Nephron (organoid): ENCODE measurements around the gene GNG8.

ENCODE experiments used
- H3K27ac Mint-ChIP-seq, 3 experiments: 2 replicates each; pipeline ENCODE4 v1.8.0; 2020; ENCODE audit warnings: mixed read lengths in 3 of 3, mild to moderate bottlenecking in 2 of 3, moderate library complexity in 1 of 3
- H3K27me3 Mint-ChIP-seq: 2 replicates; pipeline ENCODE4 v1.8.0; 2021; ENCODE audit warnings: low read depth, mild to moderate bottlenecking, moderate library complexity, mixed read lengths
- H3K36me3 Mint-ChIP-seq: 2 replicates; pipeline ENCODE4 v1.8.0; 2020; ENCODE audit warnings: low read depth, mixed read lengths
- H3K4me1 Mint-ChIP-seq: 2 replicates; pipeline ENCODE4 v1.8.0; 2020; ENCODE audit warnings: mixed read lengths
- H3K4me3 Mint-ChIP-seq, 3 experiments: 2 replicates each; pipeline ENCODE4 v1.8.0; 2020; ENCODE audit warnings: mild to moderate bottlenecking in 3 of 3, mixed read lengths in 3 of 3, moderate library complexity in 2 of 3
- H3K9me3 Mint-ChIP-seq: 2 replicates; pipeline ENCODE4 v1.8.0; 2020; ENCODE audit warnings: mixed read lengths
- CTCF ChIP-seq, 3 experiments: fragments of 200-600 bp; sonication (generic); IDR thresholded peaks; one replicate each; pipeline ENCODE4 v1.5.0; 2021; ENCODE audit warnings: antibody characterized with exemption in 3 of 3; ENCODE audit not compliant: unreplicated experiment in 3 of 3

Gene GNG8

GRCh38 chr19:46609511-46610412, 26.2 kb downstream of the GNG8 start:
- peak overlapping the region in 2 of 3 experiments; percentile 1 to 62 for H3K27ac Mint-ChIP-seq
- H3K27me3 Mint-ChIP-seq: no peaks in the 10 kb centered on the region
- peaks cover 12% of the 10 kb centered on the region for H3K4me1 Mint-ChIP-seq
- H3K36me3 Mint-ChIP-seq: peaks cover 32% of the 10 kb centered on the region
- no peaks in the 10 kb centered on the region for H3K9me3 Mint-ChIP-seq
- TF ChIP-seq CTCF (IDR thresholded peaks at IDR 0.05; ENCODE audit: unreplicated experiment in 3 of 3): no peak
- no peak overlapping the region for H3K4me3 Mint-ChIP-seq

DNA sequence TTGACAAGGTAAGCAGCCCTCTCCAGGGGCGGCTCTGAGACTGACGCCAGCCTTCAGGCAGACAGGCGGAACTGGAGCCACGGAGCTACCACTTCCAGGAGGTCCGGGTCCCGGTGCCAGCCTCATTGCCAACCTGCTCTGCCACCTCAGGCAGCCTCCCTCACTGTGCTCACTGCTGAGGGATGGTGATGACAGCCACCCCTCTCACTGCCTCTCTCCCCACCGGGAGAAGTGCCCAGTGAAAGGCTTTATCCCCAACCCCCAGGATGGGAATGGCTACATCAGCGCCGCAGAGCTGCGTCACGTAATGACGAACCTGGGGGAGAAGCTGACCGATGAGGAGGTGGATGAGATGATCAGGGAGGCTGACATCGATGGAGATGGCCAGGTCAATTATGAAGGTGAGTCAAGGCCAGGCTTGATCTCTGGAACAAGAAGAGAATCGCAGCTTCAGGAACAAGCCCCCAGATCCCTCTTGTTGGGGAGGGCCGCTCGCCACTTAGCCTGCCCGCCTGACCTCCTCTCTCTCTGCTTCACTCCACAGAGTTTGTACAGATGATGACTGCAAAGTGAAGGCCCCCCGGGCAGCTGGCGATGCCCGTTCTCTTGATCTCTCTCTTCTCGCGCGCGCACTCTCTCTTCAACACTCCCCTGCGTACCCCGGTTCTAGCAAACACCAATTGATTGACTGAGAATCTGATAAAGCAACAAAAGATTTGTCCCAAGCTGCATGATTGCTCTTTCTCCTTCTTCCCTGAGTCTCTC, 27.2 kb downstream of the GNG8 start:
- Mint-ChIP-seq H3K27me3 (no peaks in the 10 kb centered on the region), H3K36me3 (peaks cover 32% of the 10 kb centered on the region), H3K9me3 (no peaks in the 10 kb centered on the region), H3K4me1 (peaks cover 7% of the 10 kb centered on the region), H3K4me3 (no peak overlapping the region), H3K27ac (peak overlapping the region in 2 of 3 experiments; percentile 1 to 19)
- no peak for TF ChIP-seq CTCF (IDR thresholded peaks at IDR 0.05; ENCODE audit: unreplicated experiment in 3 of 3)

- Mint-ChIP-seq H3K4me1 (peaks cover 12% of the 10 kb centered on the region), H3K27me3 (no peaks in the 10 kb centered on the region), H3K9me3 (no peaks in the 10 kb centered on the region), H3K36me3 (peaks cover 32% of the 10 kb centered on the region), H3K4me3 (no peak overlapping the region), H3K27ac (no peak overlapping the region)
- TF ChIP-seq CTCF (IDR thresholded peaks at IDR 0.05; ENCODE audit: unreplicated experiment in 3 of 3): no peak
Observed at GRCh38 chr19:46608178-46608577, 27.8 kb downstream of the GNG8 start.

- Mint-ChIP-seq H3K4me3 (no peak overlapping the region), H3K27me3 (no peaks in the 10 kb centered on the region), H3K36me3 (peaks cover 32% of the 10 kb centered on the region), H3K27ac (no peak overlapping the region), H3K9me3 (no peaks in the 10 kb centered on the region), H3K4me1 (peaks cover 20% of the 10 kb centered on the region)
- TF ChIP-seq CTCF (IDR thresholded peaks at IDR 0.05; ENCODE audit: unreplicated experiment in 3 of 3): no peak
Observed at GRCh38 chr19:46607448-46607841, 28.6 kb downstream of the GNG8 start.

DNA sequence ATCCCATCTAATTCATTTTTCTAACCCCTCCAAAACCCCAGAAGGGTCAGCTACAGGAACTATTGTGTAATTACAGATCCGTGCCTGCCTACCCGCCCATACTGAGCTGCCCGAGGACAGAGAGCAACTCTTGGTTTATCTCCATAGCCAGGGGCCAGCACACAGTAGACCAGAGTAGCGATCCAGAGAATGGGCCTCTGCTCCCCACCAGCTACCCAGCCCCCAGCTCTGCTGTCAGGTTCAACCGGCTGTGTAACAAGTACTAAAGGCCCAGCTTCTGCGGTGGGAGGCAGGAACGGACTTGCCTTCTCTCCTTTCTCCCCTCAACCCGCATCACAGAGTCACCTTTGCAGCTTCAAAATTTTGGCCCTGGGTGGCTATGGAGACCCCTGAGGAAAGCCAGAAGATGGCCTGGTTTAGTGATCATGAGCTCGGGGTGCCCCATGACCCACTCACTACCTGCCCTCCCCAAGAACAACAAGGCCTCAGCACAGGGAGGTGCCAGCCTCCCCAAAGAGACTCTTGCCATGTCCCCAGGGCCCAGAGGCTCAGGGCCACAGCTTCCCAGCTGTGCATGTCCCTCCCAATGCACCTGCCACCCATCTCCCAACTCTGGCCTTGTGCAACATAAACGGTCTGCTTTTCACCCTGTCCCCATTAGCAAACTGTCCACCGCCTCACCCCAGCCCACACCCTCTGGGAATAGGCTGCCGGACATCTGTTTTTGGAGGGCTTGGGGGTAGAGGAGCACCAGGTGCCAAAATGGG, 29.1 kb downstream of the GNG8 start:
- no peak for TF ChIP-seq CTCF (IDR thresholded peaks at IDR 0.05; ENCODE audit: unreplicated experiment in 3 of 3)
- H3K36me3 Mint-ChIP-seq: peaks cover 32% of the 10 kb centered on the region
- H3K4me3 Mint-ChIP-seq: peak overlapping the region in 1 of 3 experiments; percentile 64
- no peaks in the 10 kb centered on the region for H3K27me3 Mint-ChIP-seq
- peak overlapping the region; percentile 12 to 63 (median 19) for H3K27ac Mint-ChIP-seq
- H3K4me1 Mint-ChIP-seq: peaks cover 26% of the 10 kb centered on the region
- no peaks in the 10 kb centered on the region for H3K9me3 Mint-ChIP-seq
